ENCODE results near the gene MAPK8. TPM values are rescaled to one million over a fixed set of nuclear protein-coding genes. Genes with fewer than 3 reads are reported as not detected.

Gene MAPK8
- total and polyA plus RNA-seq, 3 experiments from 2014 or later = 20.5 to 43.5 (median 38.8) TPM

DNA sequence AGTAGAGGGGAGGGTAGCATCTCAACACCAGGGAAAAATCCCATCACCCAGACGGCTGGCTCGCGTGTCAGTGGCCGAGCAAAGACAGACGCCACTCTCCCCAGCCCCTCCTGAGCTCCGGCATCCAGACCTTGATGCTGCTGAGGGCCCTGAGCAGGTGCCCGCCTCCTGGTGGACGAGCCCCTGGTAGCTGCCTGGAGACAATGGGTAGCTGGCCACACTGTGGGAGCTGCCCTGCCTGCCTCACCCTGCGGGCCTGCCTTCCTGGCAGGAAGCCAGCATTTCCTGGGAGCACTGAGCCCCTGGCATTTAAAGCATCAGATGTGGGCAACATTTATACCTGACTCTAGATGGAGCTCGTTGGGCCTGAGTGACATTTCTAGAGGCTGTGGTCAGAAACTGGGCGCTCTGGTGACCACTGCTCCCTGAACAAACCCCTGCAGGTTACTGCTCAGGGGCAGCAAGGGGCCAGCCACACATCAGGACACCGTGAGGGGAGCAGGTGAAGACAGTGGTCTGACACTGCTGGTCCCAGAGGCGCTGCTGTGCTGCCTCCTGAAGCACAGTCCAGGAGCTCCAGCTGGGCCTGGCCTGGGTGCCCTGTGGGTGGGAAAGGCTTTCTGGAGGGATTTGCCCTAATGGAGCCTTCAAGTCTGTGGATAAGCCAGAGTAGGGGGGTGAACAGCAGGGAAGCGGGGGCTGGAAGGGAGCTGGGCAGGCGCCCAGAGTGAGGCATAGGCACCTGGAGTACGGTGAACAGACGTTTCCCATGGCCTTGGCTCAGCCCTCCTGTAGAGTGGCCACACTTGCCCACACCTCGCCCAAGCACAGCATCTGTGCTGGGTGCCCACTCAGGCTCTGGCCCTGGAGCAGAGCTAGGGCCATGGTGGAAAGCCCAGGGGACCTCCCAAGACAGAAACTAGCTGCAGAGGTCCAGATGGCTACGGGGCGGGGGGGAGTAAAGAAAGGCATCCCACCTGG lies 138.7 kb downstream of the MAPK8 start:
- Mint-ChIP-seq H3K9me3 (no peaks in the 10 kb centered on the region), H3K27me3 (peaks cover 8 to 13% of the 10 kb centered on the region in 2 donors), H3K4me3 (no peak overlapping the region), H3K4me1 (no peaks in the 10 kb centered on the region), H3K36me3 (no peaks in the 10 kb centered on the region), H3K27ac (no peak overlapping the region)
- no peak overlapping the region for H3K4me3 ChIP-seq (ENCODE audit: low read length)
- no peaks in the 10 kb centered on the region for H3K9me3 ChIP-seq (ENCODE audit: low read length)
- CTCF ChIA-PET = interaction anchor here (1.7 kb wide), 1 partner anchor 11 kb away, joined by 4 read pairs; no protein-coding TSS in a partner anchor
- H3K4me1 ChIP-seq (ENCODE audit: insufficient read depth, low read length) = no peaks in the 10 kb centered on the region
- H3K36me3 ChIP-seq (ENCODE audit: insufficient read depth, low read length) = no peaks in the 10 kb centered on the region
- H3K27ac ChIP-seq (ENCODE audit: low read depth, low read length) = no peak overlapping the region
- DNase-seq = no peak
- POLR2A ChIA-PET = no interaction called here
- no peaks in the 10 kb centered on the region for H3K27me3 ChIP-seq (ENCODE audit: insufficient read depth, low read length, poor library complexity, severe bottlenecking)

- H3K36me3 Mint-ChIP-seq = no peaks in the 10 kb centered on the region
- Histone ChIP-seq H3K4me1 (ENCODE audit: insufficient read depth, low read length) (no peaks in the 10 kb centered on the region), H3K9me3 (ENCODE audit: low read length) (no peaks in the 10 kb centered on the region), H3K27me3 (ENCODE audit: insufficient read depth, low read length, poor library complexity, severe bottlenecking) (no peaks in the 10 kb centered on the region), H3K27ac (ENCODE audit: low read depth, low read length) (no peak overlapping the region), H3K4me3 (ENCODE audit: low read length) (no peak overlapping the region), H3K36me3 (ENCODE audit: insufficient read depth, low read length) (no peaks in the 10 kb centered on the region)
- no peak for DNase-seq
- no peak overlapping the region for H3K27ac Mint-ChIP-seq
- H3K27me3 Mint-ChIP-seq = peaks cover 8 to 13% of the 10 kb centered on the region in 2 donors
- ChIA-PET POLR2A (no interaction called here), CTCF (interaction anchor here (1.7 kb wide), 1 partner anchor 12 kb away, joined by 4 read pairs; no protein-coding TSS in a partner anchor)
- H3K4me1 Mint-ChIP-seq = no peaks in the 10 kb centered on the region
- H3K4me3 Mint-ChIP-seq = no peak overlapping the region
- H3K9me3 Mint-ChIP-seq = no peaks in the 10 kb centered on the region
Measured at GRCh38 chr10:48445932-48446331, 139.5 kb downstream of the MAPK8 start.

GRCh38 chr10:48446785-48447184 lies 140.3 kb downstream of the MAPK8 start:
- POLR2A ChIA-PET = no interaction called here
- Histone ChIP-seq H3K27ac (ENCODE audit: low read depth, low read length) (no peak overlapping the region), H3K9me3 (ENCODE audit: low read length) (no peaks in the 10 kb centered on the region), H3K4me3 (ENCODE audit: low read length) (no peak overlapping the region), H3K36me3 (ENCODE audit: insufficient read depth, low read length) (no peaks in the 10 kb centered on the region), H3K27me3 (ENCODE audit: insufficient read depth, low read length, poor library complexity, severe bottlenecking) (no peaks in the 10 kb centered on the region), H3K4me1 (ENCODE audit: insufficient read depth, low read length) (no peaks in the 10 kb centered on the region)
- Mint-ChIP-seq H3K4me3 (no peak overlapping the region), H3K36me3 (no peaks in the 10 kb centered on the region), H3K4me1 (no peaks in the 10 kb centered on the region), H3K27ac (no peak overlapping the region), H3K27me3 (peaks cover 8 to 13% of the 10 kb centered on the region in 2 donors), H3K9me3 (no peaks in the 10 kb centered on the region)
- DNase-seq = no peak
- CTCF ChIA-PET = no interaction called here

GRCh38 chr10:48447356-48448215 lies 141.1 kb downstream of the MAPK8 start:
- Mint-ChIP-seq H3K27ac (peak overlapping the region in 2 of 8 donors; percentile 4 to 24), H3K4me1 (no peaks in the 10 kb centered on the region), H3K9me3 (no peaks in the 10 kb centered on the region), H3K36me3 (no peaks in the 10 kb centered on the region), H3K27me3 (peaks cover 8 to 13% of the 10 kb centered on the region in 2 donors), H3K4me3 (peak overlapping the region in 1 of 7 donors; percentile 65)
- DNase-seq = no peak
- no peak overlapping the region for H3K27ac ChIP-seq (ENCODE audit: low read depth, low read length)
- no peaks in the 10 kb centered on the region for H3K27me3 ChIP-seq (ENCODE audit: insufficient read depth, low read length, poor library complexity, severe bottlenecking)
- no peaks in the 10 kb centered on the region for H3K36me3 ChIP-seq (ENCODE audit: insufficient read depth, low read length)
- ChIA-PET POLR2A (no interaction called here), CTCF (no interaction called here)
- H3K4me3 ChIP-seq (ENCODE audit: low read length) = no peak overlapping the region
- no peaks in the 10 kb centered on the region for H3K4me1 ChIP-seq (ENCODE audit: insufficient read depth, low read length)
- H3K9me3 ChIP-seq (ENCODE audit: low read length) = no peaks in the 10 kb centered on the region

DNA sequence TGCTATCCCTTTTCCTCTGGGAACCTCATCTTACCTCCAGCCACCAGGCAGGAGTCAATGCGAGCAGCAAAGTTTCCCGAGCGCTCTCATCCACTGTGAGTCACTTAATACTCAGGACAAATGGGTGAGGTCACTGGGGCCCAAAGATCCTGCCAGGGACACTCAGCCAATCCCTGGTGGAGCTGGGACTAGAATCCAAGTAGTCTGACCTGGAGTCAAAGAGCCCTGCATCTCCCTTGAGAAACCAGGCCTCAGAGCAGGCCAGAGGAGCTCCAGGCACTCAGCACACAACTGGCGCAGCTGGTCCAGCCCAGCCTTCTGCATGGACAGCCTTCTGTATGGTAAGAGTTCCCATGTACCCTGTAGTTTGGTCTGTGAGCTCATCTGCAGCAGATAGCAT lies 142.3 kb downstream of the MAPK8 start:
- H3K4me1 Mint-ChIP-seq = no peaks in the 10 kb centered on the region
- no peak for DNase-seq
- Histone ChIP-seq H3K4me1 (ENCODE audit: insufficient read depth, low read length) (no peaks in the 10 kb centered on the region), H3K27ac (ENCODE audit: low read depth, low read length) (no peak overlapping the region), H3K4me3 (ENCODE audit: low read length) (no peak overlapping the region), H3K9me3 (ENCODE audit: low read length) (no peaks in the 10 kb centered on the region), H3K27me3 (ENCODE audit: insufficient read depth, low read length, poor library complexity, severe bottlenecking) (no peaks in the 10 kb centered on the region), H3K36me3 (ENCODE audit: insufficient read depth, low read length) (no peaks in the 10 kb centered on the region)
- H3K36me3 Mint-ChIP-seq = no peaks in the 10 kb centered on the region
- H3K27me3 Mint-ChIP-seq = peaks cover 8 to 13% of the 10 kb centered on the region in 2 donors
- H3K4me3 Mint-ChIP-seq = no peak overlapping the region
- POLR2A ChIA-PET = no interaction called here
- no peaks in the 10 kb centered on the region for H3K9me3 Mint-ChIP-seq
- H3K27ac Mint-ChIP-seq = peak overlapping the region in 1 of 8 donors; percentile 33
- CTCF ChIA-PET = interaction anchor here (1.1 kb wide), 1 partner anchor 10 kb away, joined by 4 read pairs; no protein-coding TSS in a partner anchor

DNA sequence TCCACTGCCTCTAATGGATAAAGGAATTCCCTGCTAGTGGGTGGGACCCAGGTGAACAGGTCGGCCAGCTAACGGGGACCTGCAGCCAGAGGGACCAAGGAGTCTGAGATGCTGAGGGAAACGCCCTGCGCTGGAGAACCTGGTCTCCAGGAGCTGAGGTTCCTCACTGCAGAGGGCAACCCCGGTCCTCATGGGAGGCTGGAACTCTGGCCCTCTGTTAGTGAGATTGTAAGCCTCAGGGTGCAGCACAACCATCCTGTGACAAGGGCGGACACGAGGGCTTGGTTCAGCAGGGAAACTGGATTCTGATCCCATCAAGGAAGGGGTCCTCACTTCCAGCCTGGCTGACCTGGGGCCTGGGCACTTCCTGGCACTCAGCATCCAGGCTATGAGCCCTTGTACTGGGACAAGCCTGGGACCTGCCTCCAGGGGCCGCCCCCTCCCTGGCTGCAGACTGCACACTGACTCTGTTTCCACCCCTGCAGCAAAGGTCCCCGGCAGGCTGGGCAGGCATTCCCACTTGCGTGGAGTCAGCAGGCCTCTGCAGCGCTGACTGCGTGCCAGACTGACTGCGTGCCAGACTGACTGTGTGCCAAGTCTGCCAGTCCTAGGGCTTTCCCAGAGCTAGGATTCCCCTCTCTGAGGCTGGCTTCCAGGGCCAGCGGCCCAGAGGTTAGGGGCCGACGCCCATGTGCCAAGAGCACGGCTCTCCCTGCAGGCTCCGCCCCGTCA lies 143.2 kb downstream of the MAPK8 start:
- Mint-ChIP-seq H3K36me3 (no peaks in the 10 kb centered on the region), H3K27me3 (peaks cover 8 to 13% of the 10 kb centered on the region in 2 donors), H3K9me3 (no peaks in the 10 kb centered on the region), H3K27ac (no peak overlapping the region), H3K4me3 (no peak overlapping the region), H3K4me1 (no peaks in the 10 kb centered on the region)
- DNase-seq = no peak
- H3K36me3 ChIP-seq (ENCODE audit: insufficient read depth, low read length) = no peaks in the 10 kb centered on the region
- H3K27me3 ChIP-seq (ENCODE audit: insufficient read depth, low read length, poor library complexity, severe bottlenecking) = no peaks in the 10 kb centered on the region
- no peaks in the 10 kb centered on the region for H3K9me3 ChIP-seq (ENCODE audit: low read length)
- no peaks in the 10 kb centered on the region for H3K4me1 ChIP-seq (ENCODE audit: insufficient read depth, low read length)
- ChIA-PET POLR2A (no interaction called here), CTCF (interaction anchor here (1.1 kb wide), 1 partner anchor 9 kb away, joined by 4 read pairs; no protein-coding TSS in a partner anchor)
- H3K4me3 ChIP-seq (ENCODE audit: low read length) = no peak overlapping the region
- H3K27ac ChIP-seq (ENCODE audit: low read depth, low read length) = no peak overlapping the region

DNA sequence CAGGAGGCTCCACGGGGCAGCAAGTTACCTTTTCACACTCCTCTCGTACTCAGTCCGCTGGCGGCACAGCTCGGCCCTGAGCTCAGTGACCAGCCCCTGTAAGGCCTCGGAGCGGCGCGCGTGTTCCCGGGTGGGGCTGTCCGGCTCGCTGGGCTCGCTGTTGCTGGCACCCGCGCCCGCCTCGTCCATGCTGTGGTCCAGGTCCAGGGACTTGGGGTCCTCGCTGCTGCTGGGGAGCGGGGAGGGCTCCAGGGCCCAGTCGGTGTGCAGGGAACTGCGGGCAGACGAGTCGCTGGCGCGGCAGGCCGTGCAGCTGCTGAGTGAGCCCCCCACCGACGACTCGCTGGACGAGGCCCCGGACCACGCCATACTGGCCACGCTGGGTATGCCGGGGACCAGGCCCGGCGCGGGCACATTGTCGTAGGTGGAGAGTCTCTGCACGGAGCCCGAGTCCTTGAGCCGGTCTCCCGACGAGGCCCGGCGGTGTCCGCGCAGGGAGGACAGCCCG lies 143.8 kb downstream of the MAPK8 start:
- no peaks in the 10 kb centered on the region for H3K4me1 ChIP-seq (ENCODE audit: insufficient read depth, low read length)
- ChIA-PET CTCF (no interaction called here), POLR2A (no interaction called here)
- Mint-ChIP-seq H3K4me3 (no peak overlapping the region), H3K4me1 (no peaks in the 10 kb centered on the region), H3K27me3 (peaks cover 8 to 13% of the 10 kb centered on the region in 2 donors), H3K9me3 (no peaks in the 10 kb centered on the region), H3K27ac (no peak overlapping the region), H3K36me3 (no peaks in the 10 kb centered on the region)
- DNase-seq = no peak
- H3K4me3 ChIP-seq (ENCODE audit: low read length) = no peak overlapping the region
- no peaks in the 10 kb centered on the region for H3K27me3 ChIP-seq (ENCODE audit: insufficient read depth, low read length, poor library complexity, severe bottlenecking)
- H3K9me3 ChIP-seq (ENCODE audit: low read length) = no peaks in the 10 kb centered on the region
- H3K27ac ChIP-seq (ENCODE audit: low read depth, low read length) = no peak overlapping the region
- H3K36me3 ChIP-seq (ENCODE audit: insufficient read depth, low read length) = no peaks in the 10 kb centered on the region
